Fibroblast of peridontal ligament (primary cell): ENCODE data around the gene IRX6.

Experiments
- DNase-seq: peaks from one replicate; pipeline ENCODE4 v3.0.0-alpha.2; 2010; ENCODE audit errors: extremely low read depth

Gene IRX6

DNA sequence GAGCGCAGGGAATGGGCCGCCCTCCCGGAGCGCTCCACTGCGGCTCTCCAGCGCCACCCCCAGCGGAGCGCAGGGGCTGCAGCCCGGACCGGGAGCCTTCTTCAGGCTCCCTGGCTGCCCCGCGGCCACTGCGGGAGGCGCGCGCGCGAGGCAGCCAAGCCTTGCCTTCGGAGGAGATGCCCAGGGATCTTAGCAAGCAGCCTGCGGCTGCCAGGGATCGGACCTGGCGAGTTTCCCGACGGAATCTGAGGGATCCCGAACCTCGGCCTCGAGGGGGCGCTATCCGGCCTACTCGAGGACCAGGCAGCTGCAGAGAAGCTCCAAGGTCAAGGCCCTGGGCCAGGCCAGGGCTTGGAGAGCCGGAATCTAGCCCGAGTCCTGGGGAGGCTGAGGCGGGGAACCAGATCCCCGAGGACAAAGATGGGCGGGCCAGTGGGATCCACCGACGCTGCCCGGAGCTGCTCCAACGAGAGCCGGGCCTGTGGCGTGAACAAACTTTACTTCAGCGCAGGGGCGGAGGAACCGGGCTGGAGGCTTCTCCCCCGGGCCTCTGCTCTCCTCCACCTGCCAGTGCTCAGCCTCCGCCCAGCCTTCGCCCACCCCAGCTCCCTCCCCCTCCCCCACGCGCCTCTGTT is at the start of gene IRX6:
Gene IRX6 (plus strand): TSS at position 567 of the 635 bp plus-strand sequence. CDS start 889 bp downstream, outside the sequence.
- DNase-seq, result no peak

- no peak for DNase-seq
These were observed 49.6 kb upstream of the IRX6 start for GRCh38 chr16:55274391-55274790.

- no peak for DNase-seq
These were observed 48.8 kb upstream of the IRX6 start for GRCh38 chr16:55275167-55275566.

GRCh38 chr16:55275869-55276268 is 48.1 kb upstream of the IRX6 start:
- no peak for DNase-seq

- no peak for DNase-seq
These were observed 46.5 kb upstream of the IRX6 start for GRCh38 chr16:55277536-55277935.

- DNase-seq, result no peak
These were observed 44.4 kb upstream of the IRX6 start for GRCh38 chr16:55279598-55279997.

DNA sequence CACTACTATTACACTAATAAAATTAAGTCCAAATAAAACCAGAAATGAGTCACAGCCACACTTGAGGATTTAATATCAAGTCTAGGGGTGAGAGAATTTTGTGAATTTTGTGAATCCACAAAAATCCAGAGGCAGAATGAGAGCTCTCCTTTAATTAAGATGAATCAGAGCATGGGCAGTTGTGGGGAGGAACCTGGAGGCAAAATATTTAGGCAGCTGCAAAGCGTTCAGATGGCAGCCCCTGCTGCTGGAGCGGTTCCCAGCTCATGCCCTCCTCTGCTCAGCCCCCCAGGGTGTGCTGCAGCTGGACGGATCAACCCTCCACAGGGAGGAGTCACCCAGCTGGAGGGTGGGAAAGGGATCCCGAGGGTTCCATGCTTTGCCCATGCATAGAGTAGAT is 43.4 kb upstream of the IRX6 start:
- DNase-seq, result no peak

DNA sequence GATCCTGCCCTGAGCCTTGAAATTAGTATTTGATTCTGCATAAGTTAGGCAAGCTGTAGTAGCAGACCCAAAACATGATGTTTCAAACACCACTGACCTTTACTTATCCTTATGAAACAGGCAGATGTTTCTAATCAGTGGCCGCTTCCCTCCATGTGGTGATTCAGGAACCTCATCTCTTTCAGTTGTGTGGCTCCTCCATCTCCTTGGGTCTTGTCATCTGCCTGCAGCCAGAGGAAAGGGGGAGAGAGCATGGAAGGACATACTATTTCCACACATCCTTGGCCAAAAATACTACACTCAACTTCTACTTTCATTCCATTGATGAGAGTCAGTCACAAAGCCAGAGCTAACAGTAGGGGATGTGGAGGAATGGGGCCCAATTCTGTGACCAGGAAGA is 41.6 kb upstream of the IRX6 start:
- no peak for DNase-seq

- DNase-seq, result no peak
These were observed 39.9 kb upstream of the IRX6 start for GRCh38 chr16:55283812-55284717.

DNA sequence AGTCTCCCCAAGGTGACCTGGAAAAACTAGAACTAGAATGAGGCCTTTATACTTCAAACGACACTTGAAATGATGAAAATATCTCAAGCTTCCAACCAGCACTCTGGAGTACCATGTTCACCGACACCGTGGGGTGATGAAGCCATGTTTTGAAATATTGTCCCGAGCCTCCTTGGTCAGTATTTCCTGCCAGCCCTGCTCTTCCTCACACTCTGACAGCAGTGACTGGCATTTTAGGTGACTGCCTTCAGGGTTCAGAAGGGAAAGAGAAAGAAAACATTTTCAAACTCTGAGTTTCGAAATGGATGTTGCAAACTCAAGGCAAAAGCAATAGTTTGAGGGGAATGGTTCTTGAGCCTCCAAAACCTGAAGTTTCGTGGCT is 39.3 kb upstream of the IRX6 start:
- DNase-seq, result no peak

GRCh38 chr16:55285586-55285985 is 38.4 kb upstream of the IRX6 start:
- no peak for DNase-seq

- DNase-seq, result no peak
These were observed 34.6 kb upstream of the IRX6 start for GRCh38 chr16:55289353-55289752.

GRCh38 chr16:55291847-55292246 is 32.2 kb upstream of the IRX6 start:
- DNase-seq, result no peak

GRCh38 chr16:55292491-55292890 is 31.5 kb upstream of the IRX6 start:
- DNase-seq, result no peak

GRCh38 chr16:55294129-55294528 is 29.9 kb upstream of the IRX6 start:
- no peak for DNase-seq

DNA sequence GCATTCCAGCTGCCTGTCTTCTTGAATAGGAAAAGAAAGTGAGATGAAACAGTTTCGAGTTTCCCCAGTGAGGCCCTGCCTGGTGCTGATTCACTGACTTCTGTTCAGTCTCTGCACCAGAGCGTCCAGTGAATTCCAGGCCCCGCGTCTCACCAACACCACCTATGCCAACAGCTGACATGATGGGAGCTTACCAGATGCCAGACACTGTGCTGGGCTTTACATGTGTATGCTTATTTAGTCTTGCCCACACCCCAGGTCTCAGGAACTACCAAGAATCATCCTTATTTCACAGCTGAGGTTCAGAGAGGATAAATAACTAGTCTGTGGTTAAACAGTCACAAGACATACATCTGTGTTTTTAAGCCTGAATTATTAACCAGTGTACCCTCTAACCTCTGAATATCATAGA is 29.1 kb upstream of the IRX6 start:
- no peak for DNase-seq

- DNase-seq, result no peak
These were observed 26.7 kb upstream of the IRX6 start for GRCh38 chr16:55297062-55297909.

- DNase-seq, result no peak
These were observed 26.0 kb upstream of the IRX6 start for GRCh38 chr16:55297910-55298479.

- no peak for DNase-seq
These were observed 22.5 kb upstream of the IRX6 start for GRCh38 chr16:55301385-55302008.

DNA sequence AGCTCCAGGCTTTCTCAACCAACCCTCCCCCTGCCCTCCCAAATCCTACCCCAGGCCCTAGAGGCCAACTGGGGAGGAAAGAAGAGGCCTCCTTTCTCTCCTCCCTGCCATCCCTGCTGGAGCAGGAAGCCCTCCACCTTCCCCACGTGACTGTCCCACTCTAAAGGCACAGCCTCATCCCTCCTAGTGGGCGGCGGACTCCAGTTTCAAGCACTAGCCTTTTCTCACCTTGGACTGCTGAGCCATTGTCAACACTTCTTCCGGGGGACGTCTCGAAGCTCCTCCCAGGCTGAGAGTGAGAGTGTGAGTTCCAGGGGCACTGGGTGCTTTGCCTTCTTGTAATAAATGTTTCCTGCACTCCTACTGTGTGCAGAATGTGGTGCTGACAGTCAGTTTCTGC is 21.4 kb upstream of the IRX6 start:
- no peak for DNase-seq

- no peak for DNase-seq
These were observed 15.0 kb upstream of the IRX6 start for GRCh38 chr16:55308973-55309372.

- no peak for DNase-seq
These were observed 1.7 kb upstream of the IRX6 start for GRCh38 chr16:55322327-55322726.
